ENCODE results near the gene DPP6.

- no peak for TF ChIP-seq CTCF (IDR thresholded peaks at IDR 0.05; ENCODE audit: poor library complexity)
- TF ChIP-seq EZH2 (IDR thresholded peaks at IDR 0.05; ENCODE audit: borderline replicate concordance), result no peak
- no peak for TF ChIP-seq EZH2phosphoT487 (IDR thresholded peaks at IDR 0.05; ENCODE audit: low read depth, severe bottlenecking, unreplicated experiment)
Observed at GRCh38 chr7:154871928-154872750, 819.9 kb downstream of the DPP6 start.
